Liver (tissue), 3 donors: ENCODE data around the gene ARL13B.

Source experiments
- CTCF ChIP-seq: fragments of 150-350 bp; IDR thresholded peaks from 2 replicates; pipeline ENCODE4 v1.5.1; 2017; ENCODE audit warnings: improper control_type of control experiment, low read depth, low read length; ENCODE audit not compliant: missing input control
- EGR1 ChIP-seq, 2 donors: IDR thresholded peaks; 2 replicates each; pipeline ENCODE4 v1.6.1; 2016 to 2018; ENCODE audit warnings: antibody characterized with exemption in 2 of 2, low read depth in 2 of 2
- GABPA ChIP-seq, 2 donors: IDR thresholded peaks in 1 of 2; conservative IDR thresholded peaks in 1 of 2; 2 replicates each; pipeline ENCODE4 v1.6.1; 2016; ENCODE audit warnings: antibody characterized with exemption in 2 of 2, mild to moderate bottlenecking in 1 of 2, moderate library complexity in 1 of 2
- JUND ChIP-seq, 2 donors: IDR thresholded peaks; 2 replicates each; pipeline ENCODE4 v1.6.1; 2016; ENCODE audit warnings: antibody characterized with exemption in 2 of 2
- NR2F2 ChIP-seq: IDR thresholded peaks from 2 replicates; pipeline ENCODE4 v1.6.1; 2016; ENCODE audit warnings: antibody characterized with exemption
- SP1 ChIP-seq: IDR thresholded peaks from 2 replicates; pipeline ENCODE4 v1.6.1; 2018; ENCODE audit warnings: antibody characterized with exemption, mild to moderate bottlenecking
- TAF1 ChIP-seq: conservative IDR thresholded peaks from 2 replicates; pipeline ENCODE4 v1.6.1; 2016; ENCODE audit warnings: antibody characterized with exemption, mild to moderate bottlenecking
- YY1 ChIP-seq: IDR thresholded peaks from 2 replicates; pipeline ENCODE4 v1.6.1; 2016; ENCODE audit warnings: antibody characterized with exemption, mild to moderate bottlenecking
- ZBTB33 ChIP-seq: IDR thresholded peaks from 2 replicates; pipeline ENCODE4 v1.6.1; 2016; ENCODE audit warnings: antibody characterized with exemption
- TF ChIP-seq, protein P1 (sequence below): IDR thresholded peaks from 2 replicates; pipeline ENCODE4 v1.6.1; 2016; ENCODE audit warnings: antibody characterized with exemption, mild to moderate bottlenecking
- TF ChIP-seq, protein P2 (sequence below): IDR thresholded peaks from 2 replicates; pipeline ENCODE4 v1.6.1; 2016; ENCODE audit warnings: antibody characterized with exemption
- donor health status: healthy.
- donor health status: healthy.

DNA sequence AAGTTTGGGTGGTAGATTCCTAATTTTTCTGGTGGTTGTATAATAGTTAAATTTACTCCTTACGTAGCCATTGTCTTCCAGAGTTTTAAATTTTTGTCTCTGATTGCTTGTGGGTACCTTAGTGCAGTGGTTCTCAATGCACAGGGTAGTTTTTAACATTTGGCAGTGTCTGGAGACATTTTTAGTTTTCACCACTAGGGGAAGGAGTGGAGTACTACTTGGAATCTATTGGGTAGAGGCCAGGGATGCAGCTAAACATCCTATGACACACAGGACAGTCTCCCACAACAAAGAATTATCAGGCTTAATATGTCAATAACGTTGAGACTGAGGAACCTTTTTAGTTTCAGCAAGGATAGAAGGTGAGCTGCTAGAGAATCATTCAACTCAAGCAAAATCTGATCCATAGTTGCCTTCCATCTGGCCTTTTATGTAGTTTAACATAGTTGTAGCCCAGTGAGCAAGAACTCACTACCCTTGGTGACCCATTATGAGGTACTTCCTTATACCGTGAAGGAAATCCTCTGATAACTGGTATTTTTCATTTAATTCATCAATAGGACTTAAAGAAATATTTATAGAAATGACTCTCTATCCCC is 57.1 kb downstream of the ARL13B start:
- TF ChIP-seq, protein P1, sequence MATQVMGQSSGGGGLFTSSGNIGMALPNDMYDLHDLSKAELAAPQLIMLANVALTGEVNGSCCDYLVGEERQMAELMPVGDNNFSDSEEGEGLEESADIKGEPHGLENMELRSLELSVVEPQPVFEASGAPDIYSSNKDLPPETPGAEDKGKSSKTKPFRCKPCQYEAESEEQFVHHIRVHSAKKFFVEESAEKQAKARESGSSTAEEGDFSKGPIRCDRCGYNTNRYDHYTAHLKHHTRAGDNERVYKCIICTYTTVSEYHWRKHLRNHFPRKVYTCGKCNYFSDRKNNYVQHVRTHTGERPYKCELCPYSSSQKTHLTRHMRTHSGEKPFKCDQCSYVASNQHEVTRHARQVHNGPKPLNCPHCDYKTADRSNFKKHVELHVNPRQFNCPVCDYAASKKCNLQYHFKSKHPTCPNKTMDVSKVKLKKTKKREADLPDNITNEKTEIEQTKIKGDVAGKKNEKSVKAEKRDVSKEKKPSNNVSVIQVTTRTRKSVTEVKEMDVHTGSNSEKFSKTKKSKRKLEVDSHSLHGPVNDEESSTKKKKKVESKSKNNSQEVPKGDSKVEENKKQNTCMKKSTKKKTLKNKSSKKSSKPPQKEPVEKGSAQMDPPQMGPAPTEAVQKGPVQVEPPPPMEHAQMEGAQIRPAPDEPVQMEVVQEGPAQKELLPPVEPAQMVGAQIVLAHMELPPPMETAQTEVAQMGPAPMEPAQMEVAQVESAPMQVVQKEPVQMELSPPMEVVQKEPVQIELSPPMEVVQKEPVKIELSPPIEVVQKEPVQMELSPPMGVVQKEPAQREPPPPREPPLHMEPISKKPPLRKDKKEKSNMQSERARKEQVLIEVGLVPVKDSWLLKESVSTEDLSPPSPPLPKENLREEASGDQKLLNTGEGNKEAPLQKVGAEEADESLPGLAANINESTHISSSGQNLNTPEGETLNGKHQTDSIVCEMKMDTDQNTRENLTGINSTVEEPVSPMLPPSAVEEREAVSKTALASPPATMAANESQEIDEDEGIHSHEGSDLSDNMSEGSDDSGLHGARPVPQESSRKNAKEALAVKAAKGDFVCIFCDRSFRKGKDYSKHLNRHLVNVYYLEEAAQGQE: no peak
- TF ChIP-seq EGR1 (IDR thresholded peaks at IDR 0.05; ENCODE audit: low read depth in 2 of 2): no peak
- peak; percentile 45 for TF ChIP-seq CTCF
- TF ChIP-seq ZBTB33: no peak
- no peak for TF ChIP-seq TAF1
- no peak for TF ChIP-seq SP1
- TF ChIP-seq JUND (IDR thresholded peaks at IDR 0.05): no peak
- TF ChIP-seq, protein P2, sequence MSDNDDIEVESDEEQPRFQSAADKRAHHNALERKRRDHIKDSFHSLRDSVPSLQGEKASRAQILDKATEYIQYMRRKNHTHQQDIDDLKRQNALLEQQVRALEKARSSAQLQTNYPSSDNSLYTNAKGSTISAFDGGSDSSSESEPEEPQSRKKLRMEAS: no peak
- TF ChIP-seq YY1: no peak
- no peak for TF ChIP-seq GABPA (IDR thresholded peaks at IDR 0.05 in 1 of 2, conservative IDR thresholded peaks at IDR 0.05 in 1 of 2)
- no peak for TF ChIP-seq NR2F2
